ENCODE measurements around the gene CIZ1.
"Not testable (repeated sequence)": the region's sequence is repeated elsewhere in the genome, so short reads cannot be mapped to it uniquely, and the experiment has no call there.

Gene CIZ1

DNA sequence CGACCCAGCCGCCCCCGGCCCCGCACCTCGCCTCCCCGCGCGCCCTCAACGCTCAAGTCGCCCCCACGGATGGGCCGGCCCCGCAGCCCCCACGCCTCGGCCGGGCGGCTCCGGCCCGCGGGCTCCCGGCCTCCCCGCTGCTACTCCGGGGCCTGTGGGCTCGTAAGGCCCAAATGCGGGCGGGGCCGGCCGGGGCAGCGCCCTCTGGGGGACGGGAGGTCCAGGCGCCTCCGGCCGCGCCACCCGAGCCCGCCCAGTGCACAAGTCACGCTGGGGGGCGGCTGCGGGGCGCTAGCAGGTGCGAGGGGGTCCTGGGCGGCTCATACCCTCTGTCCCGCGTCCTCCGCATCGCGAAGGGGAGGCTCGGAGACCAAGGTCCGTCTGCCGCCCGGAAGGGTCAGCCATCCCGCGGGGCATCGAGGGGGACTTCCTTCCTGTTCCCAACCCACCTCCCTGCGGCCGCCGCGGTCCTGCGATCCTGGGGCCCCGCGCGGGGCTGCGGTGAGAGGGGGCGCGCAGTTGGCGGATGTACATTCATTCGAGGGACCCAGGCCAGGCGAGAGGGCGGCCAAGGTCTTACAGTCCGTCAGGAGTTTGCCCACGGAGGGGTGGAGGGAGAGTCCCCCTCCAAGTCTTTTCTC lies at the start of gene CIZ1:
TSS of gene CIZ1 (minus strand) at position 167 of the 641 bp plus-strand sequence. CDS start 715 bp downstream, outside the sequence.
- in situ Hi-C loops (cut with HindIII; ENCODE audit: low sequenced_read_pairs) = no loop called here
- peak; percentile 79 for DNase-seq (ENCODE audit: low read depth, low spot score)
- peak within 1 kb of the TSS; percentile 62 for H3K4me3 ChIP-seq (ENCODE audit: low read depth, low read length)
- peak; percentile 69 for TF ChIP-seq CTCF (IDR thresholded peaks at IDR 0.05; ENCODE audit: low read depth, low read length)

DNA sequence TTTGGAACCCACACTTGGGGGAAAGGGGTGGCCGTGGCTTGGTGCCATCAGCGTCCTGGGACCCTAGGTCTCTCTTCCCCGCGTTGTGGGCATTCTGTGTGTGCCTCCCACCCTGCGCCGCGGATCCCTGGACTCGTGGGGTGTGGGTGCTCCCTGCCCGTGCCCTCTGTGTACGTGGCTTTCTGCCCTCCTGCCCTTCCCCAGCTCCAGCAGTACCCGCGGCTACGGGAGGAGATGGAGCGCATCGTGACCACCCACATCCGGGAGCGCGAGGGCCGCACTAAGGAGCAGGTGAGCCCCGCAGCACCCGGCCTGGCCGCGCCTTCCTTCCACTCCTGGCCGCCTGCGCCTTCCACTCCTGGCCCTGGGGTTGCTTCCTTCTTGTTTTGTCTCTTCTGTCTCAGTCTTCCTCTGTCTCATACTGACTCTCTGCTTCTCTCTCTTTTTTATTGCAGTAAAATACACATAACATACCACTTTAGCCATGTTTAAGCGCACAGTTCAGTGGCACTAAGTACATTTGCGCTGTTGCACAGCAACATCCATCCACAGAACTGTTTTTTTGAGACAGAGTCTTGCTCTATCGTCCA lies 42.5 kb upstream of the CIZ1 start:
- TF ChIP-seq CTCF (IDR thresholded peaks at IDR 0.05; ENCODE audit: low read depth, low read length) = no peak
- DNase-seq (ENCODE audit: low read depth, low spot score) = no peak
- in situ Hi-C loops (cut with HindIII; ENCODE audit: low sequenced_read_pairs) = no loop called here
- H3K4me3 ChIP-seq (ENCODE audit: low read depth, low read length) = no peak overlapping the region

- in situ Hi-C loops (cut with HindIII; ENCODE audit: low sequenced_read_pairs) = no loop called here
- no peak for TF ChIP-seq CTCF (IDR thresholded peaks at IDR 0.05; ENCODE audit: low read depth, low read length)
- no peak overlapping the region for H3K4me3 ChIP-seq (ENCODE audit: low read depth, low read length)
- DNase-seq (ENCODE audit: low read depth, low spot score) = no peak
Observed at GRCh38 chr9:128232528-128233428, 41.4 kb upstream of the CIZ1 start.

- in situ Hi-C loops (cut with HindIII; ENCODE audit: low sequenced_read_pairs) = no loop called here
- DNase-seq (ENCODE audit: low read depth, low spot score) = no peak
- no peak overlapping the region for H3K4me3 ChIP-seq (ENCODE audit: low read depth, low read length)
- no peak for TF ChIP-seq CTCF (IDR thresholded peaks at IDR 0.05; ENCODE audit: low read depth, low read length)
Observed at GRCh38 chr9:128231638-128232527, 40.5 kb upstream of the CIZ1 start.

DNA sequence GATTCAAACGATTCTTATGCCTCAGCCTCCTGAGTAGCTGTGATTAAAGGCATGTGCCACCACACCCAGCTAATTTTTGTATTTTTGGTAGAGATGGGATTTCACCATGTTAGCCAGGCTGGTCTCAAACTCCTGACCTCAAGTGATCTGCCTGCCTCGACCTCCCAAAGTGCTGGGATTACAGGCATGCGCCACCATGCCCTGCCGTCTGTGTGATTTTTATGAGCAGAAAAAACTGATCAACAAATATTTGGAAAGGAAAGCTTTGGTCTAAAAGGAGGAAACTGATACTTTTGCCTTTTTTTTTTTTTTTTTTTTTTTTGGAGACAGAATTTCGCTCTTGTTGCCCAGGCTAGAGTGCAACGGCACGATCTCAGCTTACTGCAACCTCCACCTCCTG lies 39.5 kb upstream of the CIZ1 start:
- in situ Hi-C loops (cut with HindIII; ENCODE audit: low sequenced_read_pairs); DNase-seq (ENCODE audit: low read depth, low spot score): not testable (repeated sequence)

GRCh38 chr9:128226412-128226801 lies 35.0 kb upstream of the CIZ1 start:
- TF ChIP-seq CTCF (IDR thresholded peaks at IDR 0.05; ENCODE audit: low read depth, low read length) = no peak
- no peak overlapping the region for H3K4me3 ChIP-seq (ENCODE audit: low read depth, low read length)
- in situ Hi-C loops (cut with HindIII; ENCODE audit: low sequenced_read_pairs) = no loop called here
- no peak for DNase-seq (ENCODE audit: low read depth, low spot score)

More for the DNA sequence above, 39.5 kb upstream of the CIZ1 start:
- H3K4me3 ChIP-seq (ENCODE audit: low read depth, low read length) = not testable (repeated sequence)

All from astrocyte of the spinal cord (primary cell).